NCI-H2227 (cell line): ENCODE data around the gene INPP5B.
A peak's percentile ranks its signal among the peaks of the same experiment; 100 is the strongest.
"Not testable (repeated sequence)": the region's sequence is repeated elsewhere in the genome, so short reads cannot be mapped to it uniquely, and the experiment has no call there.

Source experiments
- DNase-seq: peaks from one replicate; lab custom pipeline; 2025; ENCODE audit not compliant: unreplicated experiment; lab: John Stamatoyannopoulos, UW

INPP5B gene

DNA sequence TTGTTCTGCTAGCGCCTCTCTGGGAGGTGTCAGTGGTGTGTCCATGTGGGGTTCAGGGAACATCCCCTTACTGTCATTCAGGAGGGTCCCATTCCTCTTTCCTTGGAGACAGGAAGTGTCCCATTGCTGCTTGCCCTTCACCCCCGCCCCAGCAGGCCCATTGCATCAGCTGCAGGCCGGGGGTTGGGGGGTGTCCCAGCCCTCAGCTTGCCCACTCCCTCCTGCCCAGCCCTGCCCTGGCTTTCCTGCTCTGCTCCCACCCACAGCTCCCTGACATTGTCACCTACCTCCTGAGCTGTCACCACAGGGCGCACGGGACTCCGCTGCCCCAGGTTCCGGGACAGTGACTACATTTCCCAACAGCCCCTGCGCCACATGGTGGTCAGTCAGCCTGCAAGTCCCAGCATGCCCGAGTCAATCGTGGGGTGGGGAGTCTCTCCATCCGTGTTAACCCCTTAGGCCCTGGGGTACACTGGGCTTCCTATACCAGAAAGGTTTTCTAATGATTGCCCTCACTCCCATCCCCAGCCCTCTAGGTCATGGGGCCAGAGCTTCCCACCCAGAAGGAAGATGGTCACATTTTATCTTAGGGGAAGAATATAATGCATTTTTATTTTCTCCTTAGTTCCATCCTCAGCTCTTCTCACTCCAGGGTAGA lies at the start of gene INPP5B:
INPP5B (minus strand) TSS at position 351 of the 658 bp plus-strand sequence. CDS start 745 bp downstream, outside the sequence.
- DNase-seq = peak; percentile 88

GRCh38 chr1:37995751-37996345 lies 49.0 kb upstream of the INPP5B start:
- DNase-seq = no peak

DNA sequence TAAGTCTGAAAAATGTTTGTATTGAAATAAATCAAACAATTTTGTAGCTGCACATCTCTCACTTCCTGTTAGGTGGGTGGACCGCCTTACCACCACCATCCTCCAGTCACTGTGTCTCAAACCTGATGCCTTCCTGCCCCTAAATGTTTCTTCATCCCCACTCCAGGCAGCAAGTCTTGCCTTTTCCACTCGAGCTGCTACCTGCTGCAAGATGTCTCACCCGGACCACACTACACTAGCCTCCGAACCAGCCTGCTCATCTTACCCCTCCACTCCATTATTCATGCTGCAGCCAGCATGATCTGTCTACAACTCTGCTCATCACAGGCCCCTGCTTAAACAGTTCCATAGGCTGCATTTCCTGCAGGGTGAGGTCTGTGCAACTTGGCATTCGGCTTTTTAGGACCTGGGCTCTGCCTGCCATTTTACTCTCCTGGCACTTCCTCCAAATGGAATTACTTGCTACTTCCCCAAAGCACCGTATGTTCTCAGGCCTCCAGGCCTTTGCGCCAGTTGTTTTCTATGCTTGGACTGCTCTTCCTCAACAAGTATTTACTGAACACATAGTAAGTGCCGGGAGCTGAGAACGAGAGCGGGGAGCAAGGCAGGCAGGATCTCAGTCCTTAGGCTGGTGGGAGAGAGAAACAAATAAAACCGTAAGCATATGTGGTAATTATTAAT lies 48.2 kb upstream of the INPP5B start:
- no peak for DNase-seq

DNA sequence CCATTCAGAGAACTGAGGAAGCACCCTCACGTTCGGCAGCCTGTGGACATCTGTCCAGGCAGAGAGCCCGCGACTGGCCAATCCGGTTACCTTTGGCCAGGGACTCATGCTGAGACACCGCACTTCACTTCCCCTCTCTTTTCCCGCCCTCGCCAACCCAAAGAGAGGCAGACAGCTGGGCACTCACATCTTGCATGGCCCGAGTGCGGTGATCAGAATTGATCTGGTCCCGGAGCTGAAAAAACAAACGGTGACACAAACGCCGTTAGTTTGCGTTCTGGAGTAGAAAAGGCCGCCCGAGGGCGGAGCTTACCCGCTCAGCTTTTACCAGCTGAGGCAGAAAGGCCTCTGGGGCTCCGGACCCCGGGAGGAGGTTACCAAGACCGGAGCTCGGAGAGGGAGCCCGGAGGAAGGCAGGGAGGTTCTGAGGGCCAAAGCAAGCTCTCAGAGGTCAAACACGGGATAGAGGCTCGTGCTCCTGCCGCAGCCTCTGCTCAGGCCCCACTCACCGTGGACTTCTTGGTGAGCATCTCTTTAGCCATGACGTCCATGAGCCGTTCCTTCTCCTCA lies 42.6 kb upstream of the INPP5B start:
- DNase-seq = peak; percentile 56

GRCh38 chr1:37987679-37988078 lies 40.8 kb upstream of the INPP5B start:
- no peak for DNase-seq

- DNase-seq = no peak
These were observed 36.7 kb upstream of the INPP5B start for GRCh38 chr1:37983546-37983945.

DNA sequence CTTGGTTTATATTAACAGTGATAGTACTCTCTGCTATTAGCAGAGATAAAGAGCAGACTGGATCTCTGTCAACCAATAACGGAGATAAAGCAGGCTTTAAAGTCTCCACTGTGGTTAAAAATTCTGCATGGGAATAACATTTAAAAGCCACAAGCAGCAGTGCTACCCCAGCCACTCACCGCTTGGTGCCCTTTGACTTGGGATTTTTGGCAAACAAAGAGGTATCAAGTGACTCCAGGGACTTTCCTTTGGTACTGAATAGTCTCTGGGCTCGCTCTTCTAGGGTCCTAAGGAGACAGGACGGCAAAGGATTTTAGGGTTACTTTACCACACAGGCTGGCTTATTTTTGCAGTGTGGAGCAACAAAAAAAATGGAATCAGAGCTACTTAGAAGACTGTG lies 31.7 kb upstream of the INPP5B start:
- DNase-seq = no peak

GRCh38 chr1:37975083-37975482 lies 28.2 kb upstream of the INPP5B start:
- peak; percentile 64 for DNase-seq

DNA sequence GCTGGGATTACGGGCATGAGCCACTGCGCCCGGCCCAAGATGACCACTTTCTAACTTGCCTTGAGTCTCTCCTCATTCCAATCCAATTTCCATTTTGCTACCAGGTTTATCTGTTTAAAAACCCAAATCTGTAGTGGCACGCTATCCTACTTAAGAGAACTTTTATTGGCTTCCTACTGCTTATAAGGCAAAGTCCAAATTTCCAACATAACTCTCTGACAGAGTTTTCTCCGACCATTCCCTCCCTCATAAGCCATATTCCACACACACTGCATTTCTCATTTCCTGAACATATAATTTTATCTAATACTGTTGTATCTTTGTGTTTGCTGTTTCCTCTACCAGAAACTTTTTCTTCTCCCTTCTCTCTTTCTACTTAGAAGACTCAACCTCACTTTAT lies 27.7 kb upstream of the INPP5B start:
- DNase-seq = no peak

DNA sequence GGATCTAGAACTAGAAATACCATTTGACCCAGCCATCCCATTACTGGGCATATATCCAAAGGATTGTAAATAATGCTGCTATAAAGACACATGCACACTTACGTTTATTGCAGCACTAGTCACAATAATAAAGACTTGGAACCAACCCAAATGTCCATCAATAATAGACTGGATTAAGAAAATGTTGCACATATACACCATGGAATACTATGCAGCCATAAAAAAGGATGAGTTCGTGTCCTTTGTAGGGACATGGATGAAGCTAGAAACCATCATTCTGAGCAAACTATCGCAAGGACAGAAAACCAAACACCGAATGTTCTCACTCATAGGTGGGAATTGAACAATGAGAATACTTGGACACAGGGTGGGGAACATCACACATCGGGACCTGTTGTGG lies 26.8 kb upstream of the INPP5B start:
- DNase-seq = not testable (repeated sequence)

DNA sequence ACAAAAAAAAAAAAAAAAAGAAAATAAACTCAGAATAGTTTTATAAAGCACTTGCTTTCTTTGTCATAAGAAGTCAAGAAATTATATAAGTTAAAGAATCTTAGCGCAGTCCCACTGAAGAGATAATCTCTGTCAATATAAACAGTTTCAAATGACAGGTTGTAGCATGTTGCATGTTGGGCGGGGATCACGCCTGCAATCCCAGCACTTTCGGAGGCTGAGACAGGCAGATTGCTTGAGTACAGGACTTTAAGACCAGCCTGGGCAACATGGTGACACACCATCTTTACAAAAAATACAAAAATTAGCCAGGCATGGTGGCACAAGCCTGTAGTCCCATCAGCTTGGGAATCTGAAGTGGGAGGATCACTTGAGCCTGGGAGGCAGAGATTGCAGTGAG lies 18.4 kb upstream of the INPP5B start:
- no peak for DNase-seq

DNA sequence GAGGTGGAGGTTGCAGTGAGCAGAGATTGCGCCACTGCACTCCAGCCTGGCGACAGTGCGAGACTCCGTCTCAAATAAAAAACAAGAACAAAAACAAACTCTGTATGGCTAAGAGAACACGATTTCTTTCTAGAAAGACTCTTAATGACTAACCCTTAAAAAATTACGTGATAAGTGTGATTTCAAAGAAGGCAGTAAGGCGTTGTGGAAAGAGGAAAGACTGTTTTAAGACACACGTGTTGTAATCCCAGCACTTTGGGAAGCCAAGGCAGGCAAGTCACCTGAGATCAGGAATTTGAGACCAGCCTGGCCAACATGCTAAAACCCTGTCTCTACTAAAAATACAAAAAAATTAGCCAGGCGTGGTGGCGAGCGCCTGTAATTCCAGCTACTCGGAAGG lies 17.3 kb upstream of the INPP5B start:
- DNase-seq = not testable (repeated sequence)

DNA sequence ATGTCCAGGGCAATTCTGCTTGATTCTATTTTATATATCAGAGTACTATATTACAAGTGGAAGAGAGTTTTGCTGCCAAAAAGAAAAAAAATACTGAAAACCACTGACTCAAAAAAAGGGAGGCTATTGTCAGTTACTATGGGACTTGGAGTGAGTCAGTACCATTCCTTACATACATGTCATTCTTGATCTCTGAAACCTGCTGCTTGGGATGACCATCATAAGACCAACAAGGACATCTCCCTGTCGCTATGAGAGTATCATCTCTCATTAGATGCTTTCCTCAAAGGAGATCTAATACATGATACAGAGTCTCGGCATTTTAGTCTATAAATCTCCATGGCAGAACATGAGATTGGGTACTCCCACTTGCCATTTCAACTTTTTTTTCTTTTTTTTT lies 11.8 kb upstream of the INPP5B start:
- no peak for DNase-seq

DNA sequence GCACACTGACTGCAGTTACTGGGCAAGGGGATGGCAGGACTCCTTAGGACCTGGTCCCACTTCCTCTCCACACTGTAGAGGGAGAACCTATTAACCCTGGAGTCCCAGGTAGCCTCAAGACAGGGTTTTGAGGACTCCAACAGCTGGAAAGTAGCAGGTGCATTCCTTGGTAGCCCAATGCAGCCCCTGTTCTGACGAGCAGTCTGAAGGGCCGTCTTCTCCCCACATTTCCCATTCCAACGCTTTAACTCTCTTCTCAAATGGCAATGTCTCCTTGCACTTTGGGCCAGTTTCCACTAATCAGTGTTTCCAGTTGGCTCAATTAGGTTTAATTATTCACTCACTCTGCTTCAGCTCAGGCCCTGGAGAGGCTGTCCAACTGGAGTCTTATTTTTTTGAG lies 8.8 kb upstream of the INPP5B start:
- DNase-seq = no peak

DNA sequence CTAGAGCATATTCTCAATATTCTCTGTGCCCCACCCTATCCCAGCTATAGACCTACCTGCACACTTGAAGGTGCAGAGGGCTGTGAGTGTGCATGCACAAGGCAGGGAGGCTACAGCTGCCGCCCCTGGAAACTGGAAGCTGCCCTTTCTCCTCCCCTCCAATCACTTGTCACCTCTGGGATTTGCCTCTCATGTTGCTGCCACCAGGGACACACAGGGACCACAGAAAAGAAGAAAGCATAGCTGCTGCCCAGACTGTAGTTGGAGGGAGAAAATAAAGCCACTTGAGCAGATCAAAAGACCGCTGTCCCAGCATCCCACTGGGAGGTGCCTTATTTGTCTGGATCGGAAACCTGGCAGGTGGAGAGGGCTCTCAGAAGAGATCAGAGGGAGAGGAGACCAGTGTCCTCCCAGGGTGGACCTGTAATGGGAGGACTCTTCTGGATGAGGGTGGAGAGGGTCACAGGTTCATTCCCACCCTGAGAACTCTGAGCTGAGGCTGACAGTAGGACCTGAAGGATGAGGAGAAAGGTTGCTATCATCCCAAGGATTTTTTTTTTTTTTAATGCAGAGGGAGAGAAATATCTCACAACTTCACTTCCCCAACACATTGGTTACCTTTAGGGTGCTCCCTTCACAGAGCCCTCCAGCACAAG lies 7.6 kb upstream of the INPP5B start:
- peak; percentile 32 for DNase-seq

- DNase-seq = no peak
These were observed 5.9 kb upstream of the INPP5B start for GRCh38 chr1:37952738-37953137.

DNA sequence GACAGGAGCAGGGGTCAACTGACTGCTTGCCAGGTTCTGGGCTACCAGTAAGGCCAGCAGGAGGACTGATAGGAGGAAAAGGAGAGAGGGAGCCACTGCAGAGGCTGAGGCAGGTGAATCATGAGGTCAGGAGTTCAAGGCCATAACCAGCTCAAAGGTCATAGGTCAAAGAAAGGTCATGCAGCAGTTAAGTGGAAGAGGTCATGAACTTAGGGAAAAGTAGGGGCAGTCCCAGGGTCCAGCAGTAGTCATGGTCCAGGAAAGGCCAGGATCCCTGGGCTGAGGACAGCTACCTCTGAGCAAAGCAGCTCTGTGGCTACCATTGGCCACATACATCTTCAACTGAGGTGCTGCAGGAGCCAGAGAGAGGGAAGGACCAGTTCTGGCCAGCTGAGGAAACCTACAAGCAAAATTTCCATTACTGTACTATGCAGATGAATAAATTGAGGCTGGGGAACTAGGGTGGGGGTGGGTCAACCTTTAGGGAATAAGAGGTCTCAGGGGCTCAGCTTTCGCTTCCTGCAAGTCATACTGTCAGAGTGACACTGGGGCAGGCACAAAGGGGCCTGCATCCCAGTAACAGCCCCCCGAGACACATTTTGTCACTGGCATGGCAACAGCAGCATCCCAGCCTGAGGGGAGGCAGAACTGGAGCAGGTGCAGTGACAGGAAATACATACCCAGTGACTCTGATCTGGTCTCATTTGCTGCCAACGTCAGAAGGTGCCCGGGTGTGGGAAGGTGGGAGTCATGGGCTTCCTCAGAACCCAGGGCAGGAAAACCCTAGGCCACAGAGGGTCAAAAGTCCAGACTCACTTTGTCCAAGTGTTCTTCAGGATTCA lies 5.2 kb upstream of the INPP5B start:
- no peak for DNase-seq

DNA sequence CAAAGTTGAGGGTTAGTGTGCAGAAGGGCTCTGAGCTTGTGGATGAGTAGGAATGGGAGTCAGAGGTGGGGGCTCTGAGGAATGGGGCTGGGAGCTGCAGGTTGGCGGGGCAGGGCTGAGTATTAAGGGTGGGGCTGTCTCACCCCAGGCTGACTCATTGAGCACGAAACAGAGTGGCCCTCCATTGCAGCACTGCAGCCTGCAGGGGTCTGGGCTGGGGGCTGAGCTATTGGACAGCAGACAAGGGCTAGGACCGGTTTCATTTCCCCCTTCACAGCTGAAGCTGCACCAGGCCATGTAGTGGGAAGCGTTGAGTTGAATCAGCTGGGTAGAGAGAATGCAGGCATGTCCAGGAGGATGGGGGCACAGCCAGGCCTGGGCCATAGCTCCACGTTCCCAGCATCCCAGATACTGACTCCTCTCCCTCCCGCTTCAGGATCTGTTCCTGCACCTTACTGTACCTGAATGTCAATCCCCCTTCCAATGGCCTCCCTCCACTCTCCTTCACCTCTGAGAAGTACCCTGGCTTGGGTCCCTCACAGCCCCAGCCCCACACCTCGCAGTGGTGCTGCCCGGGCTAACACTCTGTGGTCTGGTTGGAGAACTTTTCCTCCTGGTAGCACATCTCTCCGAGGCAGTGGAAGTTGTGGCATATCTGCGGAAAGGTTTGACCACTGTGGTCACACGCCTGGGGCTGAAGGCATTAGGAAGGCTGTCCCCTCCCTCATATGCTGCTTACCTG lies 4.4 kb upstream of the INPP5B start:
- DNase-seq = no peak

DNA sequence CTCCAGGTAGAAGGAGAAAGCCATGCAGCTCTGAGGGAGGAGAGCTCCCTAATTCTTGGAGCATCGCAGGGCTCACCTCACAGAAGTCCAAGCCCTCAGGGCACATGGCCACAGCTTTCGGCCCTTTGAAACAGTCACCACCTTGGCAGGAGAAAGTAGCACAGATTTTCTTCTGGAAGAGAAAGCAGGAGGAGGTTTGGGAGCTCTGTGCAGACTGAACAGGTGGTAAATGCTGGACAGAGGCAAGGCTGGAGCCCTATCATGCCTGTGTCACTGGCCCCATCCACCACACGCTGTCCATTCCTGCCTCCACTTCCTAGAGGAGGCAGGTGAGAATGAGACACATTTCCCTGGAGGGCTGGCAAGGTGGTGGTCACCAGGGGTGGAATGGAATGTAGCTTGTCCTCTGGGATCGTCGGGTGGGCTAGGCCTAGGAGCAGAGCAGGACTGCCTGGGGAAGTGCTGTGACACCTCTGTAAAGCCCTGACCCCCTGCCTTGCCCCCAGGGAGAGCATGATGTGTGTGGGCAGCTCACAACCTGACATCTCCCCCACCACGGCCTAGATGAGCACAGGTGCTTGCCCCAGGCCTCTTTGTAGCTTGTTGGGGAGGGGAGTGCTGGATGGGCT lies 2.8 kb upstream of the INPP5B start:
- DNase-seq = no peak

DNA sequence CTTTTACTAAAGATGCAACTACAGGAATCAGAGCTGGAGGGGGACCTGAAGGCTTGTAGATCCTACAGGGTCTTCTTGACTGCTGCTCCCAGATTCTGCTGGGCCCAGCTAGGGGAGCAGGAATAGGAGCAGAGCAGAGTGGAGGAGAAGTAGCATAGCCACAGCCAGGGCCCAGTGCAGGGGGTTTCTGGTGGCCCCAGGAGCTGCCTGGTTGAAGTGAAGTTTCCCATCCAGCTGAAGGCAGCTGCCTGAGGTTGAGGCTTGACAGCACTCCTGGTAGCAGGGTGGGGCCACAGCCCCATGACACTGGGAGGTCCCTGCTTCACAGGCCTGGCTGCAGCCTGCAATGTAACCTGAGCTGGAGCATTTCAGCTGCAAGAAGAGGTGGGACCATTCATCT lies 2.0 kb upstream of the INPP5B start:
- no peak for DNase-seq
